Astrocyte of the spinal cord (primary cell): ENCODE measurements around the gene FSTL5.

ENCODE experiments used
- DNase-seq: peaks from one replicate; pipeline ENCODE4 v3.0.0; 2011; ENCODE audit warnings: low read depth, low spot score
- H3K4me3 ChIP-seq: 2 replicates; pipeline ENCODE4 v1.5.1; 2011; ENCODE audit warnings: low read depth, mild to moderate bottlenecking, low read length, moderate library complexity
- CTCF ChIP-seq: IDR thresholded peaks from 2 replicates; pipeline ENCODE4 v1.5.1; 2012; ENCODE audit warnings: low read depth, mild to moderate bottlenecking, low read length, inconsistent platforms
- in situ Hi-C: cut with HindIII; loops from 2 replicates; pipeline ENCODE4 v1.10.0; 2017; ENCODE audit warnings: low sequenced_read_pairs

FSTL5 gene

GRCh38 chr4:162015090-162015489 lies 148.7 kb downstream of the FSTL5 start:
- DNase-seq, result no peak
- H3K4me3 ChIP-seq, result no peak overlapping the region
- in situ Hi-C loops, result no loop called here
- TF ChIP-seq CTCF, result no peak

DNA sequence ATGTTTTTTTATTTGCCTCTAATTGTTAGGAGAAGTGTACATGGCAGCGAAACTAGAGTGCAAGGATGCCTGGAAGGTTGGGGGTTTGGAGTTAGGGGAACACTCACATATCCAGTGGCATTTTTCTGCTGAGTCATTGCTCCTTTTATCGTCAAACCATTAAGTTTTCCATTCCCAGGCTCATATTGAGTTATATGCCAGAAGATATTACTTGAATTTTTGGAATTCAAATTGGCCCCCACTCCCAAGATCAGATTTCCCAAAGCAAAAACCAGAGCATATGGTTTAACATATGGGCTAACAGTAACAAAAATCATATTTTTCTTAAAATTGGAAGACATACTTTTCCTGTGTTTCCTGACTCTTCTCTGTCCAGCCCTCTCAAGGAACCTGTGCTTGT lies 152.7 kb downstream of the FSTL5 start:
- in situ Hi-C loops, result no loop called here
- no peak for TF ChIP-seq CTCF
- peak; percentile 7 for DNase-seq
- H3K4me3 ChIP-seq, result no peak overlapping the region

- DNase-seq, result no peak
- no peak overlapping the region for H3K4me3 ChIP-seq
- in situ Hi-C loops, result no loop called here
- TF ChIP-seq CTCF, result no peak
Measured at GRCh38 chr4:162010362-162010761, 153.4 kb downstream of the FSTL5 start.

- in situ Hi-C loops, result no loop called here
- H3K4me3 ChIP-seq, result no peak overlapping the region
- no peak for DNase-seq
- TF ChIP-seq CTCF, result no peak
Measured at GRCh38 chr4:161992317-161992716, 171.5 kb downstream of the FSTL5 start.

GRCh38 chr4:161991811-161992210 lies 172.0 kb downstream of the FSTL5 start:
- DNase-seq, result no peak
- no peak for TF ChIP-seq CTCF
- in situ Hi-C loops, result no loop called here
- no peak overlapping the region for H3K4me3 ChIP-seq

DNA sequence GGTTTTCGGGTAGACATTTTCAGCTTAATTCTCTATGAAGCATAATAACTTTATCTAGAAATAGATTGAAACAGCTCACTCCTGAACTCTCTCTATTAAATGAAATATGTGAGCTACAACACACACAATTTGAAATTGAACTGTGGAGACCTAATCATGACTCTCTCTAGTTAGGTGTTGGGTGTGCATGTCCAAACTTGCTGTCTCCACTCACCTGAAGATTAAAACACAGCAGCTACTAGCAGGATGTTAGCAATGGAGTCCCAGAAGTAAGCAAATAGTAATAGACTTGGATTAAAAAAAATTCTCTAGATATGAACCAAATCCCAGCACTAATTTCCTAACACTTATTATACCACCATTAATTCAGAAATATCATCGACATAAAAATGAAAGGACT lies 173.1 kb downstream of the FSTL5 start:
- no peak overlapping the region for H3K4me3 ChIP-seq
- TF ChIP-seq CTCF, result no peak
- in situ Hi-C loops, result no loop called here
- no peak for DNase-seq

- H3K4me3 ChIP-seq, result no peak overlapping the region
- no peak for TF ChIP-seq CTCF
- in situ Hi-C loops, result no loop called here
- no peak for DNase-seq
Measured at GRCh38 chr4:161988946-161989345, 174.9 kb downstream of the FSTL5 start.
